Sigmoid colon (tissue), 7 donors: ENCODE measurements around the gene MIB1. TPM values are rescaled to one million over a fixed set of nuclear protein-coding genes. Genes with fewer than 3 reads are reported as not detected.
A peak's percentile ranks its signal among the peaks of the same experiment; 100 is the strongest.

ENCODE experiments used
- DNase-seq: peaks from one replicate; pipeline ENCODE4 v3.0.0-alpha.2; 2019
- H3K27ac ChIP-seq, 4 donors: fragments of 200-600 bp; sonication (generic); one replicate each; pipeline ENCODE4 v1.5.1; 2016 to 2019; ENCODE audit warnings: mild to moderate bottlenecking in 1 of 4
- H3K27me3 ChIP-seq, 3 donors: fragments of 200-600 bp; sonication (generic); one replicate each; pipeline ENCODE4 v1.5.1; 2019; ENCODE audit warnings: mild to moderate bottlenecking in 1 of 3
- H3K36me3 ChIP-seq, 4 donors: fragments of 200-600 bp; sonication (generic); one replicate each; pipeline ENCODE4 v1.5.1; 2016 to 2019
- H3K4me1 ChIP-seq, 4 donors: fragments of 200-600 bp; sonication (generic); one replicate each; pipeline ENCODE4 v1.5.1; 2017 to 2019
- H3K4me3 ChIP-seq, 4 donors: fragments of 200-600 bp; sonication (generic); one replicate each; pipeline ENCODE4 v1.5.1; 2017 to 2019; ENCODE audit warnings: mild to moderate bottlenecking in 2 of 4, moderate library complexity in 1 of 4
- H3K9me3 ChIP-seq, 4 donors: fragments of 200-600 bp in 3 of 4; sonication (generic) in 3 of 4; one replicate each; pipeline versions ENCODE4 v1.5.1 to v1.6.1; 2013 to 2019
- CTCF ChIP-seq, 4 experiments: fragments of 450-650 bp in 3 of 4; fragments of 200-600 bp in 1 of 4; IDR thresholded peaks; one replicate each; pipeline ENCODE4 v1.5.1; 2016 to 2019; ENCODE audit warnings: antibody characterized with exemption in 4 of 4, mild to moderate bottlenecking in 3 of 4, moderate library complexity in 2 of 4
- EP300 ChIP-seq, 4 donors: sonication (generic); formaldehyde crosslinking; IDR thresholded peaks; one replicate each; pipeline ENCODE4 v1.6.1; 2017; ENCODE audit warnings: antibody characterized with exemption in 4 of 4
- POLR2A ChIP-seq, 2 donors: fragments of 450-650 bp; IDR thresholded peaks; one replicate each; pipeline ENCODE4 v1.6.1; 2016; ENCODE audit warnings: antibody characterized with exemption in 2 of 2, mild to moderate bottlenecking in 2 of 2, moderate library complexity in 2 of 2
- POLR2AphosphoS5 ChIP-seq, 4 donors: sonication (generic); formaldehyde crosslinking; IDR thresholded peaks; one replicate each; pipeline ENCODE4 v1.6.1; 2017; ENCODE audit warnings: antibody characterized with exemption in 4 of 4
- WGBS, 2 donors: extraction: QIAGEN DNeasy Blood & Tissue Kit; methylation state at CpG; one replicate each; pipeline ENCODE4 v1.1.7; 2013; 5-methylcytosine and 5-hydroxymethylcytosine counted together
- intact Hi-C: fragments of 100-400 bp; cut with DNase I; formaldehyde crosslinking; loops from one replicate; pipeline ENCODE4 v1.15.1; 2023
- polyA plus RNA-seq, 3 donors: library from polyadenylated mRNA; stranded (reverse); fragments of 200-250 nt; gene quantifications; one replicate each; pipeline ENCODE4 v1.2.3, GENCODE V29; 2013
- total RNA-seq, 4 donors: library from RNA; depleted of rRNA; stranded (reverse); fragments of >200 nt; gene quantifications; one replicate each; pipeline ENCODE4 v1.1.0, GENCODE V29; 2016
- donor health status: healthy with polysubstance abuse.
- donor health status: Bipolar disorder and iron deficiency.
- donor health status: healthy.

MIB1 gene
- total and polyA plus RNA-seq, 7 donors, result 4.2 to 45.7 (median 31.9) TPM

- Histone ChIP-seq H3K27me3 (no peaks in the 10 kb centered on the region), H3K4me3 (no peak overlapping the region), H3K27ac (no peak overlapping the region), H3K4me1 (peaks cover 0 to 13% (median 9%) of the 10 kb centered on the region in 4 donors), H3K9me3 (no peaks in the 10 kb centered on the region), H3K36me3 (no peaks in the 10 kb centered on the region)
- intact Hi-C loops, result loop anchor here (5.0 kb wide), 1 partner anchor 59 kb away; no protein-coding TSS in a partner anchor
- DNase-seq, result no peak
- TF ChIP-seq POLR2A (IDR thresholded peaks at IDR 0.05) (no peak), CTCF (IDR thresholded peaks at IDR 0.05) (peak; percentile 8 to 60 (median 51))
- 8 to 10% methylated on average over 4 of the region's 4 CpGs for WGBS, 2 donors
Observed at GRCh38 chr18:21897811-21898210, 157.2 kb downstream of the MIB1 start.

- TF ChIP-seq POLR2AphosphoS5 (IDR thresholded peaks at IDR 0.05) (no peak), EP300 (IDR thresholded peaks at IDR 0.05) (no peak), CTCF (IDR thresholded peaks at IDR 0.05) (no peak), POLR2A (IDR thresholded peaks at IDR 0.05) (no peak)
- DNase-seq, result no peak
- no peak overlapping the region for H3K27ac ChIP-seq
- peaks cover 0 to 27% (median 21%) of the 10 kb centered on the region in 4 donors for H3K4me1 ChIP-seq
- no peak overlapping the region for H3K4me3 ChIP-seq
- H3K36me3 ChIP-seq, result no peaks in the 10 kb centered on the region
- no peaks in the 10 kb centered on the region for H3K27me3 ChIP-seq
- 69 to 81% methylated on average over 12 of the region's 12 CpGs for WGBS, 2 donors
- intact Hi-C loops, result no loop called here
- H3K9me3 ChIP-seq, result no peaks in the 10 kb centered on the region
Observed at GRCh38 chr18:21900605-21901352, 160.2 kb downstream of the MIB1 start.

GRCh38 chr18:21901423-21901945 lies 160.9 kb downstream of the MIB1 start:
- Histone ChIP-seq H3K27me3 (no peaks in the 10 kb centered on the region), H3K9me3 (no peaks in the 10 kb centered on the region), H3K4me3 (peak overlapping the region in 2 of 4 donors; percentile 15 to 19), H3K27ac (no peak overlapping the region), H3K4me1 (peaks cover 0 to 27% (median 21%) of the 10 kb centered on the region in 4 donors), H3K36me3 (no peaks in the 10 kb centered on the region)
- DNase-seq, result no peak
- intact Hi-C loops, result no loop called here
- no peak for TF ChIP-seq POLR2A (IDR thresholded peaks at IDR 0.05)
- 71 to 87% methylated on average over 3 of the region's 3 CpGs for WGBS, 2 donors

GRCh38 chr18:21903709-21904108 lies 163.1 kb downstream of the MIB1 start:
- Histone ChIP-seq H3K4me1 (peaks cover 0 to 27% (median 21%) of the 10 kb centered on the region in 4 donors), H3K27me3 (no peaks in the 10 kb centered on the region), H3K4me3 (no peak overlapping the region), H3K9me3 (no peaks in the 10 kb centered on the region), H3K27ac (no peak overlapping the region), H3K36me3 (no peaks in the 10 kb centered on the region)
- no peak for TF ChIP-seq CTCF (IDR thresholded peaks at IDR 0.05)
- TF ChIP-seq POLR2A (IDR thresholded peaks at IDR 0.05), result no peak
- no peak for TF ChIP-seq EP300 (IDR thresholded peaks at IDR 0.05)
- TF ChIP-seq POLR2AphosphoS5 (IDR thresholded peaks at IDR 0.05), result no peak
- DNase-seq, result no peak
- WGBS, 2 donors, result 72 to 85% methylated on average over 6 of the region's 6 CpGs
- intact Hi-C loops, result no loop called here

GRCh38 chr18:21904856-21905255 lies 164.3 kb downstream of the MIB1 start:
- intact Hi-C loops, result loop anchor here (5.0 kb wide), 1 partner anchor 657 kb away; no protein-coding TSS in a partner anchor
- no peak for TF ChIP-seq POLR2A (IDR thresholded peaks at IDR 0.05)
- no peaks in the 10 kb centered on the region for H3K36me3 ChIP-seq
- peaks cover 0 to 27% (median 21%) of the 10 kb centered on the region in 4 donors for H3K4me1 ChIP-seq
- H3K9me3 ChIP-seq, result no peaks in the 10 kb centered on the region
- no peak overlapping the region for H3K4me3 ChIP-seq
- no peak overlapping the region for H3K27ac ChIP-seq
- WGBS, 2 donors, result 54 to 60% methylated on average over 6 of the region's 6 CpGs
- DNase-seq, result no peak
- H3K27me3 ChIP-seq, result no peaks in the 10 kb centered on the region
